ENCODE measurements around the gene TBXAS1. TPM values are rescaled to one million over a fixed set of nuclear protein-coding genes. Genes with fewer than 3 reads are reported as not detected.

Gene TBXAS1
- total RNA-seq, 1 experiment from 2014 or later, result 2.3 TPM

- Mint-ChIP-seq H3K27me3 (ENCODE audit: low read depth) (no peaks in the 10 kb centered on the region), H3K4me3 (no peak overlapping the region), H3K36me3 (no peaks in the 10 kb centered on the region), H3K9me3 (no peaks in the 10 kb centered on the region), H3K27ac (no peak overlapping the region), H3K4me1 (no peaks in the 10 kb centered on the region)
- ChIA-PET CTCF (no interaction called here), POLR2A (no interaction called here)
- TF ChIP-seq AFF4 (CRISPR knock-in tag; IDR thresholded peaks at IDR 0.05; ENCODE audit: borderline replicate concordance) (no peak), ZNF671 (CRISPR knock-in tag; IDR thresholded peaks at IDR 0.05) (no peak), EMX1 (CRISPR knock-in tag; IDR thresholded peaks at IDR 0.05) (no peak), SOX15 (CRISPR knock-in tag; IDR thresholded peaks at IDR 0.05) (no peak), CREM (CRISPR knock-in tag; IDR thresholded peaks at IDR 0.05) (no peak), RELA (CRISPR knock-in tag; IDR thresholded peaks at IDR 0.05; ENCODE audit: borderline replicate concordance) (no peak), MXD4 (CRISPR knock-in tag; IDR thresholded peaks at IDR 0.05; ENCODE audit: borderline replicate concordance) (no peak), JUN (CRISPR knock-in tag; IDR thresholded peaks at IDR 0.05) (no peak), SMAD4 (CRISPR knock-in tag; IDR thresholded peaks at IDR 0.05) (no peak), USF1 (CRISPR knock-in tag; IDR thresholded peaks at IDR 0.05) (no peak), ZNF121 (CRISPR knock-in tag; IDR thresholded peaks at IDR 0.05) (no peak), SMAD3 (CRISPR knock-in tag; IDR thresholded peaks at IDR 0.05; ENCODE audit: borderline replicate concordance) (no peak)
- TF ChIP-seq, protein P1, sequence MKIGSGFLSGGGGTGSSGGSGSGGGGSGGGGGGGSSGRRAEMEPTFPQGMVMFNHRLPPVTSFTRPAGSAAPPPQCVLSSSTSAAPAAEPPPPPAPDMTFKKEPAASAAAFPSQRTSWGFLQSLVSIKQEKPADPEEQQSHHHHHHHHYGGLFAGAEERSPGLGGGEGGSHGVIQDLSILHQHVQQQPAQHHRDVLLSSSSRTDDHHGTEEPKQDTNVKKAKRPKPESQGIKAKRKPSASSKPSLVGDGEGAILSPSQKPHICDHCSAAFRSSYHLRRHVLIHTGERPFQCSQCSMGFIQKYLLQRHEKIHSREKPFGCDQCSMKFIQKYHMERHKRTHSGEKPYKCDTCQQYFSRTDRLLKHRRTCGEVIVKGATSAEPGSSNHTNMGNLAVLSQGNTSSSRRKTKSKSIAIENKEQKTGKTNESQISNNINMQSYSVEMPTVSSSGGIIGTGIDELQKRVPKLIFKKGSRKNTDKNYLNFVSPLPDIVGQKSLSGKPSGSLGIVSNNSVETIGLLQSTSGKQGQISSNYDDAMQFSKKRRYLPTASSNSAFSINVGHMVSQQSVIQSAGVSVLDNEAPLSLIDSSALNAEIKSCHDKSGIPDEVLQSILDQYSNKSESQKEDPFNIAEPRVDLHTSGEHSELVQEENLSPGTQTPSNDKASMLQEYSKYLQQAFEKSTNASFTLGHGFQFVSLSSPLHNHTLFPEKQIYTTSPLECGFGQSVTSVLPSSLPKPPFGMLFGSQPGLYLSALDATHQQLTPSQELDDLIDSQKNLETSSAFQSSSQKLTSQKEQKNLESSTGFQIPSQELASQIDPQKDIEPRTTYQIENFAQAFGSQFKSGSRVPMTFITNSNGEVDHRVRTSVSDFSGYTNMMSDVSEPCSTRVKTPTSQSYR (CRISPR knock-in tag; IDR thresholded peaks at IDR 0.05), result no peak
- ATAC-seq (no peak; the same call in 1 of the 2 replicates), DNase-seq (ENCODE audit: low spot score) (no peak)
Measured at GRCh38 chr7:139913021-139913844, 84.2 kb downstream of the TBXAS1 start.

DNA sequence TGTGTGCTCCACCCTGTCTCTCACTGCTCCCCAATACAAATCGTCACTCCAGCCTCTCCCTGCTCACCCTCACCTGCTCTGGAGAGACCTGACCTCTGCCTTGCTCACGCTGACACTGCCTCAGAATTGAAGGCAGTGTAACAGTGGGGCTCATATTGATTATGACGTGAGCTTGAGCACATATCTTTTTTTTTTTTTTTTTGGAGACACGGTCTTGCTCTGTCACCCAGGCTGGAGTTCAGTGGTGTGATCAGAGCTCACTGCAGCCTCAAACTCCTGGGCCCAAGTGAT, 84.7 kb downstream of the TBXAS1 start:
- CTCF ChIA-PET, result interaction anchor here (0.7 kb wide), 1 partner anchor 66 kb away, joined by 3 read pairs; no protein-coding TSS in a partner anchor
- TF ChIP-seq, protein P2, sequence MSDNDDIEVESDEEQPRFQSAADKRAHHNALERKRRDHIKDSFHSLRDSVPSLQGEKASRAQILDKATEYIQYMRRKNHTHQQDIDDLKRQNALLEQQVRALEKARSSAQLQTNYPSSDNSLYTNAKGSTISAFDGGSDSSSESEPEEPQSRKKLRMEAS (CRISPR knock-in tag; IDR thresholded peaks at IDR 0.05), result no peak
- TF ChIP-seq JAZF1 (CRISPR knock-in tag; IDR thresholded peaks at IDR 0.05) (no peak), RORB (CRISPR knock-in tag; IDR thresholded peaks at IDR 0.05) (no peak), IRF1 (CRISPR knock-in tag; IDR thresholded peaks at IDR 0.05) (no peak)
- TF ChIP-seq, protein P3, sequence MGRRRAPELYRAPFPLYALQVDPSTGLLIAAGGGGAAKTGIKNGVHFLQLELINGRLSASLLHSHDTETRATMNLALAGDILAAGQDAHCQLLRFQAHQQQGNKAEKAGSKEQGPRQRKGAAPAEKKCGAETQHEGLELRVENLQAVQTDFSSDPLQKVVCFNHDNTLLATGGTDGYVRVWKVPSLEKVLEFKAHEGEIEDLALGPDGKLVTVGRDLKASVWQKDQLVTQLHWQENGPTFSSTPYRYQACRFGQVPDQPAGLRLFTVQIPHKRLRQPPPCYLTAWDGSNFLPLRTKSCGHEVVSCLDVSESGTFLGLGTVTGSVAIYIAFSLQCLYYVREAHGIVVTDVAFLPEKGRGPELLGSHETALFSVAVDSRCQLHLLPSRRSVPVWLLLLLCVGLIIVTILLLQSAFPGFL (CRISPR knock-in tag; IDR thresholded peaks at IDR 0.05; ENCODE audit: borderline replicate concordance), result no peak
- ATAC-seq (no peak), DNase-seq (ENCODE audit: low spot score) (no peak)
- Mint-ChIP-seq H3K4me1 (no peaks in the 10 kb centered on the region), H3K4me3 (no peak overlapping the region), H3K36me3 (no peaks in the 10 kb centered on the region), H3K27me3 (ENCODE audit: low read depth) (no peaks in the 10 kb centered on the region), H3K9me3 (no peaks in the 10 kb centered on the region), H3K27ac (no peak overlapping the region)
- POLR2A ChIA-PET, result no interaction called here

Data from WTC11 (cell line).